Dendritic cell treated with granulocyte-macrophage colony-stimulating factor and Interleukin-4, amounts not matched to agents 40 ng/mL and 50 ng/mL, for 4 days (primary cell): ENCODE results near the gene TGM3.

Source experiments
- H3K27ac Mint-ChIP-seq: one replicate; pipeline ENCODE4 v1.8.0; 2022; ENCODE audit warnings: mild to moderate bottlenecking, mixed read lengths
- H3K27me3 Mint-ChIP-seq: one replicate; pipeline ENCODE4 v1.8.0; 2022; ENCODE audit warnings: mild to moderate bottlenecking, mixed read lengths
- H3K36me3 Mint-ChIP-seq: one replicate; pipeline ENCODE4 v1.8.0; 2022; ENCODE audit warnings: low read depth, mixed read lengths
- H3K4me1 Mint-ChIP-seq: one replicate; pipeline ENCODE4 v1.8.0; 2022; ENCODE audit warnings: low read depth, mixed read lengths
- H3K4me3 Mint-ChIP-seq: one replicate; pipeline ENCODE4 v1.8.0; 2022; ENCODE audit warnings: mild to moderate bottlenecking, moderate library complexity, mixed read lengths
- H3K9me3 Mint-ChIP-seq: one replicate; pipeline ENCODE4 v1.8.0; 2022; ENCODE audit warnings: mixed read lengths
- intact Hi-C: fragments of 100-400 bp; cut with micrococcal nuclease; formaldehyde crosslinking; loops from one replicate; pipeline ENCODE4 v1.15.0; 2022

The TGM3 gene

DNA sequence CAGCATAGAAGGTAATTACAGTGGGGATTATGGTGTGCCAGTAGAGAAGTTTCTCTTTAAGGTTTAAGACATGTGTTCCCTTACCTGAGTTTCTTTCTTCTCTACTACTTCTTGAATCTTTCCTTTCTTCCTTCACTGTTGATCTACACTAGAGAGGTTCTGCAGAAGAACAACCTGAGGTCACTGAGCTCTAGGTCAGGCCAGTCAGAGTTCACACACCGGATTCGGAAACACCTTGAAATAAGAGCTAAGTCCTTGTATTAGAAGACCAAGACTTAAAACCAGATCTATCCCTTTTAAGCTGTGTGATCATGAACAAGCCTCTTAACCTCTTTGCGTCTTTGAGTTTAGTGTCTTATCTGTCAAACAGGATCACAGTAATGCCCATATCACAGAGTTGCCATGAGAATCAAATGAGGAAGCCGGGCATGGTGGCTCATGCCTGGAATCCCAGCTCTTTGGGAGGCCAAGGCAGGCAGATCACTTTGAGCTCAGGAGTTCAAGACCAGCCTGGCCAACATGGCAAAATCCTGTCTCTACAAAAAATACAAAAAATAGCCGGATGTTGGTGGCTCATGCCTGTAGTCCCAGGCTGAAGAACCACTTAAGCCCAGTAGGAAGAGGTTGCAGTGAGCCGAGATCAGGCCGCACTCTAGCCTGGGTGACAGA lies 22.0 kb upstream of the TGM3 start:
- H3K27me3 Mint-ChIP-seq: peaks cover 25% of the 10 kb centered on the region
- intact Hi-C loops: no loop called here

DNA sequence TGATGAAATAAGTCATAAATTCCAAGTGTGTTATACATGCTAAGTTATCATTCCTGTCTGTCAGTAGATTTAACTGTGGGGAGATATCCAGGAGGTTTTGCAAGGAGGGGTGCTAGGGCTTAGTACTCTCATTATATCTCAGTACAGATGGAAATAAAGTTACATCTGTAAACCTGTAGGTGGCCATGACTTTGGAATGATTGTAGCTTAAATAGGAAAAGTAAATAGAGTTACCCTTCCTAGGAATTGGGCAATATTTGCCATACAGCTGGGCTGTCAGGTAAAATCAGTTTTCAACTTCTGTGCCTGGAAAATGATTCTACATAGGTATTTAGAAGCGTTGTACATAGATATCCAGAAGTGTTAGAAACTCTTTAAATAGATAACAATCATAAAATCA lies 19.8 kb upstream of the TGM3 start:
- H3K4me1 Mint-ChIP-seq: peaks cover 21% of the 10 kb centered on the region
- peaks cover 17% of the 10 kb centered on the region for H3K27me3 Mint-ChIP-seq
- H3K27ac Mint-ChIP-seq: no peak overlapping the region
- H3K4me3 Mint-ChIP-seq: no peak overlapping the region
- H3K9me3 Mint-ChIP-seq: no peaks in the 10 kb centered on the region
- no peaks in the 10 kb centered on the region for H3K36me3 Mint-ChIP-seq
- intact Hi-C loops: no loop called here

More for the DNA sequence above, 22.0 kb upstream of the TGM3 start:
- Mint-ChIP-seq H3K4me1 (peaks cover under 1% of the 10 kb centered on the region), H3K9me3 (no peaks in the 10 kb centered on the region), H3K4me3 (no peak overlapping the region), H3K36me3 (no peaks in the 10 kb centered on the region), H3K27ac (no peak overlapping the region)

DNA sequence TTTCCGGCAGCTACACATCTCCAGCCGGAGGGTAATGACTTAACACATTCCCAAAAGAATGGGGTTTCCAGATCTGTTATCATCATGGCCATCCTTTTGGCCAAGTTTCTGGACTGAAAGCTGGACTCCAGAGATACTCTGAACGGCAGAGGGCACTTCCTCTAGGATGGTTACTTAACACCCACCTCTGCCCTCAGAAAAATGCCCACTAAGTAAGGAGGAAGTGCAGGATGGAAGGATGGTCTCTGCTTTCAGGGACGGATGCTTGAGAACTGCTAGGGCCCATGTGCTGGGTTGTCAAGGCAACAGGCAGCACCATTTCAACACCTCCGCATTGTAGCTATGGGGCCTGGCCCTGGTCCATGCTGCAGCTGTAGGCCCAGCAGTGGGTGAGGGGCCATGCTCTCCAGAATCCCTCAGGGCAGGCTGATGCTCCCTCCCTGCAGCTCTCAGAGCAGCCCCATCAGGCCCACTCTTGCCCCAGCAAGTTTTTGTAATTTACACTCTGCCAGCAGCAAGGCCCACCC lies 16.5 kb upstream of the TGM3 start:
- intact Hi-C loops: no loop called here
- peaks cover 6% of the 10 kb centered on the region for H3K27me3 Mint-ChIP-seq
- no peak overlapping the region for H3K27ac Mint-ChIP-seq
- peaks cover 21% of the 10 kb centered on the region for H3K4me1 Mint-ChIP-seq
- no peaks in the 10 kb centered on the region for H3K36me3 Mint-ChIP-seq
- no peak overlapping the region for H3K4me3 Mint-ChIP-seq
- no peaks in the 10 kb centered on the region for H3K9me3 Mint-ChIP-seq

DNA sequence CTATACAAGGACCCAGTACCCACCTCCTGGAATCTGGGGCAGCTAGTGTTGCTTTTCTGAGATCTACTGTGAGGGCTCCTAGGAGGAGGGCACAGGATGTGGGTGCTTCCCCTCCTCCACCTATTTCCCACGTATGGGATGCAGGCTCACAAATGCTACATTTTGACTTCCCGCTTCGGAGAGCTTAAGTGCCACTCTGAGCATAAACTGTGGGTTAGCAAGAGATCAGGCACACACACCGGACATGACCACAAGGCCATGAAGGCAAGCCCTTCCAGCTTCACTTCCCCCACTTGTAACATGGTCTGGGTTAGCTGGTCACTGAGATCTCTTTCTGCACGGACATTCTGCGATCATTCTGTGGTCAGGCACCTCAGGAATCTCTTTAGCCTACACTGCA lies 15.7 kb upstream of the TGM3 start:
- H3K4me1 Mint-ChIP-seq: peaks cover 21% of the 10 kb centered on the region
- intact Hi-C loops: loop anchor here (10.0 kb wide), 1 partner anchor 55 kb away; no protein-coding TSS in a partner anchor
- no peak overlapping the region for H3K4me3 Mint-ChIP-seq
- no peaks in the 10 kb centered on the region for H3K36me3 Mint-ChIP-seq
- H3K27ac Mint-ChIP-seq: no peak overlapping the region
- H3K9me3 Mint-ChIP-seq: no peaks in the 10 kb centered on the region
- peaks cover 6% of the 10 kb centered on the region for H3K27me3 Mint-ChIP-seq

DNA sequence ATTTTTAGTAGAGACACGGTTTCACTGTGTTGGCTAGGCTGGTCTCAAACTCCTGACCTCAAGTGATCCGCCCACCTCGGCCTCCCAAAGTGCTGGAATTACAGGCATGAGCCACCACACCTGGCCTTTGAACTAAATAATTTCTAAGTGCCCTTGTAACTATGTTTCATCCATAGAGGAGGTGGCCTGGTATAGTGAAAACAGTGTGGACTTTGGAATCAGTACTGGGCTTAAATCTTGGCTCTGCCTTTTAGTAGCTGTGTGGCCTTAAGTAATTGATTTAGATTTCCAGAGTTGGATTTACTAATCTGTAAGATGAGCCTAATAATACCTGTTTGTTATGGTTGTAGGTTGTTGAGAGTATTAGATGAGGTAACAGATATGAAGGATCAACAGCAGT lies 14.2 kb upstream of the TGM3 start:
- no peak overlapping the region for H3K4me3 Mint-ChIP-seq
- peaks cover 21% of the 10 kb centered on the region for H3K4me1 Mint-ChIP-seq
- H3K27ac Mint-ChIP-seq: no peak overlapping the region
- intact Hi-C loops: loop anchor here (10.0 kb wide), 1 partner anchor 53 kb away; no protein-coding TSS in a partner anchor
- peaks cover 6% of the 10 kb centered on the region for H3K27me3 Mint-ChIP-seq
- H3K9me3 Mint-ChIP-seq: no peaks in the 10 kb centered on the region
- no peaks in the 10 kb centered on the region for H3K36me3 Mint-ChIP-seq

DNA sequence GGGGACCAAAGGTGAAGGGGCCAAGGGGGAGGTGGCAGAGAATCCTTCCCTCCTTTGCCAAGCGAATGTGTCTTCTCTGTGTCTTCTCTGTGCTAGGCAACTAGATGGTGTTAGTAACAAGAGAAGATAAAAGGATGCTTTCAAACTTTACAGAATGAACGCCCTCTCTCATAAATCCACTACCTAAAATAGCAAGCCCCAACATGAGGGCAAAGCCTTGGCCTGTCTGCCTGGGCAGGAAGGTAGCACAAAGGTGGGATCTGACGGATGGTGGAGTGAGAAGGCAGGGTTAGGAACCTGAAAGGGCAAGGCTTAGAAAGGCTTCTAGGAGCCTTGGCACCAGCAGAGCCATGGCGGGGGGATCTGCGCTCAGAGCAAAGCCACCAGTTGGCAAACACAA lies 13.6 kb upstream of the TGM3 start:
- intact Hi-C loops: loop anchor here (10.0 kb wide), 1 partner anchor 53 kb away; no protein-coding TSS in a partner anchor

DNA sequence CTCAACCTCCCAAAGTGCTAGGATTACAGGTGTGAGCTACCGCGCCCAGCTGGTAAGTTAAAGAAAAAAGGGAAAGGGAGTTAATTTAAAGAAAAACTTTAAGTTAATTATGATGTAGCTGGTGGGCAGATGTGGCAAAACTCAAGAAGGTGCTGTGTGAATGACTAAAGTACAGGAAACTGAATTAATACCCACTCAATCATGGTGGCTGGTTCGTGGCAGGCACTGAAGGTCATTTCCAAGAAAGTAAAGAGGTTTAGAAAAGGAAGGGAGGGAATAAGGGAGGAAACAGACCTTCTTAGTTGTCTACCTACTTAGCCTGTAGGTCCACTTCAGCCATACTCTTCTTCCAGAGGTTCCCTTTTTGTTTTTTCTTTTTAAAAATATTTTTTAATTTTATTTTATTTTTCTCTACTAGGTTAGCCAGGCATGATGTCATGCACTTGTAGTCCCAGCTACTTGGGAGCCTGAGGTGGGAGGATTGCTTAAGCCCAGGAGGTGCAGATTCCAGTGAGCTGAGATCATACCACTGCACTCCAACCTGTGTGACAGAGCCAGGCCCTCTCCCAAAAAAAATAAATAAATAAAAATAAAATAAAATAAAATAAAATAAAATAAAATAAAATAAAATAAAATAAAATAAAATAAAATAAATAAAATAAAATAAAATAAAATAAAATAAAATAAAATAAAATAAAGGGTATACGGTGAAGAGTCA lies 11.9 kb upstream of the TGM3 start:
- no peaks in the 10 kb centered on the region for H3K27me3 Mint-ChIP-seq

More for the DNA sequence above, 13.6 kb upstream of the TGM3 start:
- Mint-ChIP-seq H3K4me3 (no peak overlapping the region), H3K36me3 (no peaks in the 10 kb centered on the region), H3K27me3 (peaks cover 3% of the 10 kb centered on the region), H3K9me3 (no peaks in the 10 kb centered on the region), H3K27ac (no peak overlapping the region), H3K4me1 (peaks cover 21% of the 10 kb centered on the region)

DNA sequence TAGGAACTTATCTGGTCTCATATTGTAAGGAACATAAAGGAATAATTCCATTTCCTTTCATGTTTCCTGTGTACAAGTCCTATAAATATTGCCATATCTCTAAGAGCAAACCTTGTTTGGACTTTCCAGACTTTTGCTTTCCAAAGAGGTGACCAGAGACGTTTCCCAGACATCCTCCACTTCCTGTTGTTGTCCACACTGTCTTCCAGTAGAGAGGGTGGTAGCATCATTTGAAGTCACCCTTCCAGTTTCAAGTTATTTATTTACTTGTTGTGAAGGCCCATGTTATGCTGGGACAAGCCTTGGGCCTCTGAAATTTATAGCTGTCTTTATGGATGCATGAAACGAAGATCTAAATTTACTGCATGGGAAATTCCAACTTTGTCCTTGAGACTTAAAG lies 10.6 kb upstream of the TGM3 start:
- intact Hi-C loops: loop anchor here (10.0 kb wide), 1 partner anchor 50 kb away; no protein-coding TSS in a partner anchor
- Mint-ChIP-seq H3K4me3 (no peak overlapping the region), H3K27me3 (no peaks in the 10 kb centered on the region), H3K36me3 (no peaks in the 10 kb centered on the region), H3K4me1 (peaks cover 28% of the 10 kb centered on the region), H3K27ac (no peak overlapping the region), H3K9me3 (no peaks in the 10 kb centered on the region)

More for the DNA sequence above, 11.9 kb upstream of the TGM3 start:
- Mint-ChIP-seq H3K36me3 (no peaks in the 10 kb centered on the region), H3K4me3 (no peak overlapping the region), H3K27ac (no peak overlapping the region), H3K4me1 (peaks cover 28% of the 10 kb centered on the region), H3K9me3 (no peaks in the 10 kb centered on the region)
- intact Hi-C loops: loop anchor here (10.0 kb wide), 1 partner anchor 51 kb away; no protein-coding TSS in a partner anchor

DNA sequence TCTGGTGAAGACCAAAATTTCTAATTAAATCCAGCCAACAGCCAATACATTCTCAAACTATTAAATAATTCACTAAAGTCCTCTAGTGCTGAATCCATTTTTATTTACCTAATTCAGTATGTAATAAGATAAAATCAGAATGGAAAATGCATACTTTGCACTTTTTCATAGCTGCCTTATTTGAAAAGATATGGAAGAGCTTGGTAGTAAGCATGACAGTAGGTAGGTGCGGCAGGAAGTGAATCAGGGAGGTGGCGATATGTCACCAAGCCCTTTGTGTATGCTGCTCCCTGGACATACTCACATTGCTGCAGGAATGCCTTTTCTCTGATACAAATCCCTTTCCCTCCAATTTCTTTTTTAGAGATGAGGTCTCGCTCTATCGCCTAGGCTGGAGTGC lies 10.2 kb upstream of the TGM3 start:
- Mint-ChIP-seq H3K9me3 (no peaks in the 10 kb centered on the region), H3K4me3 (no peak overlapping the region), H3K27me3 (peaks cover under 1% of the 10 kb centered on the region), H3K4me1 (peaks cover 26% of the 10 kb centered on the region), H3K36me3 (no peaks in the 10 kb centered on the region), H3K27ac (no peak overlapping the region)
- intact Hi-C loops: loop anchor here (10.0 kb wide), 1 partner anchor 49 kb away; no protein-coding TSS in a partner anchor

DNA sequence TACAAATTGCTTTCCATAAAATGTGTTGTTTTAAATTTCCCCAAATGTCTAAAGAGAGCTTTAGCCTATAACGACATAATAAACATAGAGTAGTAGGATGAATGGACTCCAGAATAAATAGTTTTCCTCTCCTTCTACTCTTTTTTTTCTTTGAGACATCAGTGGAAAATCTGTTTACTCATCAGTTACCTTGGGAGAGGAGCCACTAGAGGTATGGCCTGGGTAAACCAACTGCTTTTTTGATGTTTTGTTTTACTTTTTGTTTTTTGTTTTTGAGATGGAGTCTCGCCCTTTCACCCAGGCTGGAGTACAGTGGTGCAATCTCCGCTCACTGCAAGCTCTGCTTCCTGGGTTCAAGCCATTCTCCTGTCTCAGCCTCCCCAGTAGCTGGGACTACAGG lies 8.3 kb upstream of the TGM3 start:
- intact Hi-C loops: loop anchor here (10.0 kb wide), 1 partner anchor 47 kb away; no protein-coding TSS in a partner anchor
- no peak overlapping the region for H3K4me3 Mint-ChIP-seq
- no peak overlapping the region for H3K27ac Mint-ChIP-seq
- peaks cover 6% of the 10 kb centered on the region for H3K27me3 Mint-ChIP-seq
- H3K4me1 Mint-ChIP-seq: peaks cover 40% of the 10 kb centered on the region
- H3K9me3 Mint-ChIP-seq: no peaks in the 10 kb centered on the region
- H3K36me3 Mint-ChIP-seq: no peaks in the 10 kb centered on the region

DNA sequence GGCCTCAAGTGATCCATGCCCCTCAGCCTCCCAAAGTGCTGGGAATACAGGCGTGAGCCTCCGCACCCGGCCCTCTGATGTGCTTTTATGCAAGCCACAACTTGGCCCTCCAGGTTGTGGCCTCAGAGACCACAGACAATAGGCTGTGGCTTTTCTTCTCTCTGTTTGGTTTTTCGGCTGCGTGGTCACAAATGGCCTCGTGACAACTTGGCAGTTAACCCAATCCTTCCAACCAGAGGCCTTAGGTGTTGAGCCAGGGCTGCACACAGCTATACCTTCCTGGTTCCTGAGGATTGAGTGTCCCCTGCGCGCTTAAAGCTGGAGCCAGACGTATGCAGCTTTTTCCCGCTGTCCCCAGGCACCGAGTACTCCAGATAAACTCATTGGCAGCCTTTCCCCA lies 6.3 kb upstream of the TGM3 start:
- H3K27ac Mint-ChIP-seq: peak overlapping the region; percentile 64
- H3K36me3 Mint-ChIP-seq: no peaks in the 10 kb centered on the region
- intact Hi-C loops: loop anchor here (10.0 kb wide), 1 partner anchor 45 kb away; no protein-coding TSS in a partner anchor
- no peaks in the 10 kb centered on the region for H3K9me3 Mint-ChIP-seq
- peaks cover 9% of the 10 kb centered on the region for H3K27me3 Mint-ChIP-seq
- H3K4me3 Mint-ChIP-seq: peak overlapping the region; percentile 30
- H3K4me1 Mint-ChIP-seq: peaks cover 56% of the 10 kb centered on the region

DNA sequence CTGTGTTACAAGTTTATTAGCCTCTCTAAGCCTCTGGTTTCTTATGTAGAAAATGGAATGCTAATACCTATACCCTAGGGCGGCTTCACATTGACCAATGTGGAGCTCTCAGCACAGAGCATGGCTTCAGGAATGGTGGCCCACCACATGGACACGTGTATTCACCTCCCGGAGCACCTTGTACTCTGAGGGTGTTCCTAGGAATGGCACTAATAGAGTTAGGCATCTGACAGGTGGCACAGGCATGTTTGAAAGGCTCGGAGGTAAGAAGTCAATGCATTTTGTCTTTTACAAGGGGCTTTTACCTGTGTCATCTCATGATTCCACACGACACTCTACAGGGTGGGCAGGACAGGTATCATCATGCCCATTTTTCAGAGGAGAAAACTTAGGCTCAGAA lies 5.3 kb upstream of the TGM3 start:
- peaks cover 56% of the 10 kb centered on the region for H3K4me1 Mint-ChIP-seq

DNA sequence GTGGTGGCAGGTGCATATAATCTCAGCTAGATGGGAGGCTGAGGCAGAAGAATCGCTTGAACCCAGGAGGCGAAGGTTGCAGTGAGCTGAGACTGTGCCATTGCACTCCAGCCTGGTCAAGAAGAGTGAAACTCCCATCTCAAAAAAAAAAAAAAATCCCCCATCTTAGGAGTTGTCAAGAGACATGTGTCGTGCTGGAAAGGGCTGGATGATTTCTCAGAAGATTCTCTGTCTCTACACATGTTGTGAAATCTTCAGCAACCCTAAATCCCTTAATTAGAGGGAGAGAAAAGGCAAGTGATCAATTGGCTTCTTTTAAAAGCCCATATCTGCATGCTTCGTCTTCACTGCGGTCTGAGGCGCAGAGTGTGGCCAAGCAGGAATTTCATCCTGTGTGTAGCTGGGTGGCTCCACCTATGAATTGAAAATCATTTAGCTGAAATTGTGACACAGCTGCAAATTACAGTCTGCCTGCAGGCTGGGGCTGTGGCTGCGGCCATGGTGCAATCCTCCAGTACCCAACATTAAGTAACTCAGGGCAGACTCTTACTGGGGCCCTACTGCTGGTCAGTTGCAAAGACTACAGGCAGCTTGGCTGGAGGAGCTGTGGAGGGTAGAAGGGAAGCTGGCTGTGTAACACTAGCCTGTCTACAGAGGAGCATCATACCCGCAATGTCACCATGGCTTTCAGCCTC lies 3.2 kb upstream of the TGM3 start:
- Mint-ChIP-seq H3K36me3 (no peaks in the 10 kb centered on the region), H3K4me3 (no peak overlapping the region), H3K4me1 (peaks cover 70% of the 10 kb centered on the region), H3K27ac (no peak overlapping the region), H3K27me3 (peaks cover 13% of the 10 kb centered on the region), H3K9me3 (no peaks in the 10 kb centered on the region)
- intact Hi-C loops: no loop called here

More for the DNA sequence above, 5.3 kb upstream of the TGM3 start:
- H3K9me3 Mint-ChIP-seq: no peaks in the 10 kb centered on the region
- no peak overlapping the region for H3K4me3 Mint-ChIP-seq
- H3K27me3 Mint-ChIP-seq: peaks cover 9% of the 10 kb centered on the region
- intact Hi-C loops: loop anchor here (1.0 kb wide), 1 partner anchor 11 kb away; no protein-coding TSS in a partner anchor
- peak overlapping the region; percentile 45 for H3K27ac Mint-ChIP-seq
- no peaks in the 10 kb centered on the region for H3K36me3 Mint-ChIP-seq
